ENCODE measurements around the gene TRAFD1. TPM values are rescaled to one million over a fixed set of nuclear protein-coding genes. Genes with fewer than 3 reads are reported as not detected.

Gene TRAFD1, protein sequence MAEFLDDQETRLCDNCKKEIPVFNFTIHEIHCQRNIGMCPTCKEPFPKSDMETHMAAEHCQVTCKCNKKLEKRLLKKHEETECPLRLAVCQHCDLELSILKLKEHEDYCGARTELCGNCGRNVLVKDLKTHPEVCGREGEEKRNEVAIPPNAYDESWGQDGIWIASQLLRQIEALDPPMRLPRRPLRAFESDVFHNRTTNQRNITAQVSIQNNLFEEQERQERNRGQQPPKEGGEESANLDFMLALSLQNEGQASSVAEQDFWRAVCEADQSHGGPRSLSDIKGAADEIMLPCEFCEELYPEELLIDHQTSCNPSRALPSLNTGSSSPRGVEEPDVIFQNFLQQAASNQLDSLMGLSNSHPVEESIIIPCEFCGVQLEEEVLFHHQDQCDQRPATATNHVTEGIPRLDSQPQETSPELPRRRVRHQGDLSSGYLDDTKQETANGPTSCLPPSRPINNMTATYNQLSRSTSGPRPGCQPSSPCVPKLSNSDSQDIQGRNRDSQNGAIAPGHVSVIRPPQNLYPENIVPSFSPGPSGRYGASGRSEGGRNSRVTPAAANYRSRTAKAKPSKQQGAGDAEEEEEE
- total RNA-seq (ENCODE audit: unreplicated experiment): 38.8 TPM
- long read RNA-seq, transcript TRAFD1-202 (12 exons, 2,697 nt): major isoform, 25 of 27 reads
- long read RNA-seq, partial matches to known transcripts: 0 of 27 reads
- long read RNA-seq, other reads (novel, unspliced or antisense): 1 of 27 reads

DNA sequence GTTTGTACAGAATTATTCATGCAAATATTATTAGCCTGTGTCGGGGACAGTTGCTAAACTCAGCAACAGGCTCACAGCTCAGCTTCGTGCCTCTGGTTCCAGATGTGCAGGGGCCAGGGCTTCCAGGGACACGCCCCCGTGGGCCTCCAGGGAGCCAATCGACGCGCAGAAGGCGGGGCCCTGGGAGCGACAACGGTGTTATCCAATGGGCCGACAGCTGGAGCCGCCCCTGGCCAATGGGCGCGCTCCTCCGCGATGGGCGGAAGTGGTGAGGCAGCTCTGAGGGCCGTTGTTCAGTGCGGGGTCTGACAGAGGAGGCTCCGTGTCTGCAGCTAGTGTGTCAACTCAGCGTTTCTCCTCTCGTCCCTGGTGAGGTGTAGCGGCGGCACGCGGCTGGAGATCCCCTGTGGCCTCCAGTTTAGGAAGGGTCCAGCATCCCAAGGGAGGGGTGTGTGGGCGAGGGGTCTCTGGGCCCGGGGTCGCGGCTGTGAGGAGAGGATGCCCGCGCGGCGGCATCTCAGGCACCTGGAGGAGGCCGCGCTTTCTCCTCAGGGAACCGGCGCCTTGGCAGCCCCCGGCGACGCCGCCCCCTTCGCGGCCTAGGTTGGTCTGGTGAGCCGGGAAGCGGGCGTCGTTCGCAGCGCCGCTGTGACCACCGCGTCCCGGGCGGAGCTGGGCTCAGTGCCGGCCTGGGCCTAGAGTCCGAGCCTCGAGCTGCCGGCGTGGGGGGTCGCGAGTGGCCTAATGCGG is at the start of gene TRAFD1:
TRAFD1 (plus strand) TSS at position 311 of the 750 bp plus-strand sequence. CDS start 4,963 bp downstream, outside the sequence.
- H3K4me3 Mint-ChIP-seq (ENCODE audit: unreplicated experiment): peak within 1 kb of the TSS; percentile 92

DNA sequence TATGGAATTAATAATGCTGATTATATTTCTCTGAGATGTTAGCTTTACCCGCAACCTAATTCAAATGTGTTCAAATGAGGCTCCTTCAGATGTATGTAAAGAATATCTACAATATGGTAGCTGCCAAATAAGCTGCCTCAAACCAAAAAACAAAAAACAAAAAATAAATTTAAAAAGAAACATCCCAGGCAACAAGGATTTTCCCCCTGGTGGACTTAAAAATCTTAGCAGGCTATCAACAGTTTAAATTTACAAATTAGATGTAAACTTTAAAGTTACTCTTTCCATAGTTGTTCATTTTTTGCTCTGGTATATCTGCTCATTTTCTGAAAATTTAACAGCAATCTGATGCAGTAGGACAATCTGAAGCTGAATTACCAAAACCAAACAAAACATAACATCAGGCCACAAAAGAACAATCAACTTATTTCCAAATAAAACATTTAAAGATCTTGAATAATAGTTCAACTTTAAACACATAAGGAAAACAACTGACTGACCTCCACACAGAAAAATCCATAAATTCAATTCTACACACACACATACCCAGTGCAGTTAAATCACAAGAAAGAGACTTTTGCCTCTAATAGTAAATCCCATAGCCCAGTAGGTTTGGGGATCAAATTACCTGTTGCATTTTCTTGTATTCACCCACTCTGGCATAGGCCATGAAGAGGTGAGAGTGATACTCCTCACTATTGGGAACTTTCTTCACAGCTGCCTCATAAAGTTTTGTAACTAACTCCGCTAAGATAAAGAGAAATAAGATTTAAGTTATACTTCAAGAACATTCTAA is 38.1 kb upstream of the TRAFD1 start:
- no peak for DNase-seq (ENCODE audit: low spot score)
- no peak overlapping the region for H3K27ac Mint-ChIP-seq (ENCODE audit: unreplicated experiment)
- no peak overlapping the region for H3K4me3 Mint-ChIP-seq (ENCODE audit: unreplicated experiment)
- no peaks in the 10 kb centered on the region for H3K4me1 Mint-ChIP-seq (ENCODE audit: unreplicated experiment)
- H3K36me3 Mint-ChIP-seq (ENCODE audit: low read depth, unreplicated experiment): peaks cover 9% of the 10 kb centered on the region
- H3K27me3 Mint-ChIP-seq (ENCODE audit: unreplicated experiment): no peaks in the 10 kb centered on the region
- no peaks in the 10 kb centered on the region for H3K9me3 Mint-ChIP-seq (ENCODE audit: unreplicated experiment)
- TF ChIP-seq, protein P1, sequence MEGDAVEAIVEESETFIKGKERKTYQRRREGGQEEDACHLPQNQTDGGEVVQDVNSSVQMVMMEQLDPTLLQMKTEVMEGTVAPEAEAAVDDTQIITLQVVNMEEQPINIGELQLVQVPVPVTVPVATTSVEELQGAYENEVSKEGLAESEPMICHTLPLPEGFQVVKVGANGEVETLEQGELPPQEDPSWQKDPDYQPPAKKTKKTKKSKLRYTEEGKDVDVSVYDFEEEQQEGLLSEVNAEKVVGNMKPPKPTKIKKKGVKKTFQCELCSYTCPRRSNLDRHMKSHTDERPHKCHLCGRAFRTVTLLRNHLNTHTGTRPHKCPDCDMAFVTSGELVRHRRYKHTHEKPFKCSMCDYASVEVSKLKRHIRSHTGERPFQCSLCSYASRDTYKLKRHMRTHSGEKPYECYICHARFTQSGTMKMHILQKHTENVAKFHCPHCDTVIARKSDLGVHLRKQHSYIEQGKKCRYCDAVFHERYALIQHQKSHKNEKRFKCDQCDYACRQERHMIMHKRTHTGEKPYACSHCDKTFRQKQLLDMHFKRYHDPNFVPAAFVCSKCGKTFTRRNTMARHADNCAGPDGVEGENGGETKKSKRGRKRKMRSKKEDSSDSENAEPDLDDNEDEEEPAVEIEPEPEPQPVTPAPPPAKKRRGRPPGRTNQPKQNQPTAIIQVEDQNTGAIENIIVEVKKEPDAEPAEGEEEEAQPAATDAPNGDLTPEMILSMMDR (IDR thresholded peaks at IDR 0.05; ENCODE audit: unreplicated experiment): peak; percentile 63

More for the DNA sequence above, at the start of gene TRAFD1:
- DNase-seq (ENCODE audit: low spot score): peak; percentile 99
- H3K27ac Mint-ChIP-seq (ENCODE audit: unreplicated experiment): no peak within 1 kb of the TSS
- TF ChIP-seq, protein P1 (IDR thresholded peaks at IDR 0.05; ENCODE audit: unreplicated experiment): no peak
- H3K4me1 Mint-ChIP-seq (ENCODE audit: unreplicated experiment): peaks cover 9% of the 10 kb centered on the region
- H3K27me3 Mint-ChIP-seq (ENCODE audit: unreplicated experiment): no peaks in the 10 kb centered on the region
- H3K9me3 Mint-ChIP-seq (ENCODE audit: unreplicated experiment): no peaks in the 10 kb centered on the region
- peaks cover 3% of the 10 kb centered on the region for H3K36me3 Mint-ChIP-seq (ENCODE audit: low read depth, unreplicated experiment)

DNA sequence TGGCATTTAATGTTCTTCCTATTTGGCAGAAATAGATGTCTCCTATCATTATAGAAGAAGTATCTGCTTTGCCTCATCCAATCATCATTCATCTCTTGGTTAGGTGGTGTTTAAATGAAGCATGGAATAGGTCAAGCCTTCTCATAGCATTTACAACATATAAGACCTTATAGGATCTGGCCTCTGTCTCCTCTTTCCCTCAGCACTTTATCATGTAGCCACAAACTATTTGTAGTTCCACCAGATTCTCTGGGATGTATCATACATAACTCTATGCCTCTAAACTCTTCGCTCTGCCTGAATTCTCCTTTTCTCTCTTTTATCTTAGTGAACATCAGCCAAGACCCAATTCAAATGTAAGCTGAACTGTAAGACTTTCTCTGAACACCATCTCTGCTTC is 37.5 kb upstream of the TRAFD1 start:
- Mint-ChIP-seq H3K4me1 (ENCODE audit: unreplicated experiment) (no peaks in the 10 kb centered on the region), H3K4me3 (ENCODE audit: unreplicated experiment) (no peak overlapping the region), H3K9me3 (ENCODE audit: unreplicated experiment) (no peaks in the 10 kb centered on the region), H3K27me3 (ENCODE audit: unreplicated experiment) (no peaks in the 10 kb centered on the region), H3K27ac (ENCODE audit: unreplicated experiment) (no peak overlapping the region), H3K36me3 (ENCODE audit: low read depth, unreplicated experiment) (peaks cover 7% of the 10 kb centered on the region)
- DNase-seq (ENCODE audit: low spot score): no peak
- TF ChIP-seq, protein P1 (IDR thresholded peaks at IDR 0.05; ENCODE audit: unreplicated experiment): no peak

DNA sequence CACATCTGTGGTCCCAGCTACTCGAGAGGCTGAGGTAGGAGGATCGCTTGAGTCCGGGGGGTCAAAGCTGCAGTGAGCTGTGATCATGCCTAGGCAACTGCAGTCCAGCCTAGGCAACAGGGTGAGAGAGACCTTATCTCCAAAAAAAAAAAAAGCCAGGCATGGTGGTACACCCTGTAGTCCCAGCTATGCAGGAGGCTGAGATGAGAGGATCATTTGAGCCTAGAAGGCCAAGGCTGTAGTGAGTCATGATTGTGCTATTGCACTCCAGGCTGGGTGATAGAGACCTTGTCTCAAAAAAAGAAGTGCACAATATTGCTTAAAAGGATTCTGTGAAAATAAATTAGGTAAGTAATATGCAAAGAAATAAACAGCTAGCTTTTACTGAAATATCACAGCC is 33.8 kb upstream of the TRAFD1 start:
- Mint-ChIP-seq H3K36me3 (ENCODE audit: low read depth, unreplicated experiment) (peaks cover 4% of the 10 kb centered on the region), H3K27me3 (ENCODE audit: unreplicated experiment) (no peaks in the 10 kb centered on the region), H3K4me3 (ENCODE audit: unreplicated experiment) (no peak overlapping the region)

More for the DNA sequence above, 33.8 kb upstream of the TRAFD1 start:
- TF ChIP-seq, protein P1 (IDR thresholded peaks at IDR 0.05; ENCODE audit: unreplicated experiment): no peak
- no peaks in the 10 kb centered on the region for H3K9me3 Mint-ChIP-seq (ENCODE audit: unreplicated experiment)
- no peaks in the 10 kb centered on the region for H3K4me1 Mint-ChIP-seq (ENCODE audit: unreplicated experiment)
- DNase-seq (ENCODE audit: low spot score): no peak
- H3K27ac Mint-ChIP-seq (ENCODE audit: unreplicated experiment): no peak overlapping the region
